ENCODE measurements around the gene RHOF. TPM values are rescaled to one million over a fixed set of nuclear protein-coding genes. Genes with fewer than 3 reads are reported as not detected.
A peak's percentile ranks its signal among the peaks of the same experiment; 100 is the strongest.

The RHOF gene
- total RNA-seq, 1 donor from 2014 or later = 31.9 TPM

DNA sequence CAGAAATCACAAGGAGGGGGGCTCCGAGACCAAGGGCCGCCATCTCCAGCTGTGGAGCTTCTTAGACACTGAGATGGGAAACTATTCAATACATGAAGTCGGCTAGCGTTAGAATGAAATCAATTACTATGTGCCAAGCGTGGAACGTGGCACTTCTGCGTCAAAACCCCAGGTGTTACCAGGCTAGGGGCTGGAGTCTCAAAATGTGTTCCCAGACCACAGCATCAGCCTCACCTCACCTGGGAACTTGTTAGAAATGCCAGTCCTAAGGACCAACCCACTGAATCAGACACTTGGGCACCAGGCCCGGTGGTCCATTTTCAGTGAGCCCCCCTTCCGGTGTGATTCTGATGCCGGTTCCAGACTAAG lies 5.3 kb upstream of the RHOF start:
- peaks cover 36% of the 10 kb centered on the region for H3K4me1 Mint-ChIP-seq (ENCODE audit: low read depth, unreplicated experiment)
- Histone ChIP-seq H3K9me3 (ENCODE audit: insufficient read depth, low read depth, low read length) (no peaks in the 10 kb centered on the region), H4K20me1 (ENCODE audit: insufficient read depth, low read length) (peaks cover 25% of the 10 kb centered on the region), H3K4me1 (ENCODE audit: insufficient read depth, low read length) (peaks cover 64% of the 10 kb centered on the region), H3K79me2 (ENCODE audit: insufficient read depth, low read length) (peaks cover 65% of the 10 kb centered on the region), H3K27me3 (ENCODE audit: insufficient read depth, low read length) (no peaks in the 10 kb centered on the region), H2AFZ (ENCODE audit: low read depth, low read length) (no peak overlapping the region), H3K4me3 (ENCODE audit: insufficient read depth, low read depth, low read length) (peak overlapping the region; percentile 46), H3K4me2 (ENCODE audit: low read length) (peak overlapping the region; percentile 91), H3K9ac (ENCODE audit: low read length) (peak overlapping the region; percentile 74), H3K27ac (ENCODE audit: low read depth, low read length) (peak overlapping the region; percentile 69), H3K36me3 (ENCODE audit: insufficient read depth, low read length) (no peaks in the 10 kb centered on the region)
- no peak for TF ChIP-seq EZH2 (IDR thresholded peaks at IDR 0.05; ENCODE audit: insufficient read depth, low read length)
- TF ChIP-seq, protein P1, sequence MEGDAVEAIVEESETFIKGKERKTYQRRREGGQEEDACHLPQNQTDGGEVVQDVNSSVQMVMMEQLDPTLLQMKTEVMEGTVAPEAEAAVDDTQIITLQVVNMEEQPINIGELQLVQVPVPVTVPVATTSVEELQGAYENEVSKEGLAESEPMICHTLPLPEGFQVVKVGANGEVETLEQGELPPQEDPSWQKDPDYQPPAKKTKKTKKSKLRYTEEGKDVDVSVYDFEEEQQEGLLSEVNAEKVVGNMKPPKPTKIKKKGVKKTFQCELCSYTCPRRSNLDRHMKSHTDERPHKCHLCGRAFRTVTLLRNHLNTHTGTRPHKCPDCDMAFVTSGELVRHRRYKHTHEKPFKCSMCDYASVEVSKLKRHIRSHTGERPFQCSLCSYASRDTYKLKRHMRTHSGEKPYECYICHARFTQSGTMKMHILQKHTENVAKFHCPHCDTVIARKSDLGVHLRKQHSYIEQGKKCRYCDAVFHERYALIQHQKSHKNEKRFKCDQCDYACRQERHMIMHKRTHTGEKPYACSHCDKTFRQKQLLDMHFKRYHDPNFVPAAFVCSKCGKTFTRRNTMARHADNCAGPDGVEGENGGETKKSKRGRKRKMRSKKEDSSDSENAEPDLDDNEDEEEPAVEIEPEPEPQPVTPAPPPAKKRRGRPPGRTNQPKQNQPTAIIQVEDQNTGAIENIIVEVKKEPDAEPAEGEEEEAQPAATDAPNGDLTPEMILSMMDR (IDR thresholded peaks at IDR 0.05; ENCODE audit: insufficient read depth, low read depth, low read length) = no peak
- H3K9me3 Mint-ChIP-seq (ENCODE audit: unreplicated experiment) = no peaks in the 10 kb centered on the region
- peak overlapping the region; percentile 86 for H3K4me3 Mint-ChIP-seq (ENCODE audit: unreplicated experiment)
- DNase-seq (ENCODE audit: low read depth) (no peak), FAIRE-seq (no peak)
- no peaks in the 10 kb centered on the region for H3K27me3 Mint-ChIP-seq (ENCODE audit: low read depth, unreplicated experiment)
- H3K36me3 Mint-ChIP-seq (ENCODE audit: low read depth, unreplicated experiment) = peaks cover 3% of the 10 kb centered on the region
- H3K27ac Mint-ChIP-seq (ENCODE audit: unreplicated experiment) = peak overlapping the region; percentile 84

DNA sequence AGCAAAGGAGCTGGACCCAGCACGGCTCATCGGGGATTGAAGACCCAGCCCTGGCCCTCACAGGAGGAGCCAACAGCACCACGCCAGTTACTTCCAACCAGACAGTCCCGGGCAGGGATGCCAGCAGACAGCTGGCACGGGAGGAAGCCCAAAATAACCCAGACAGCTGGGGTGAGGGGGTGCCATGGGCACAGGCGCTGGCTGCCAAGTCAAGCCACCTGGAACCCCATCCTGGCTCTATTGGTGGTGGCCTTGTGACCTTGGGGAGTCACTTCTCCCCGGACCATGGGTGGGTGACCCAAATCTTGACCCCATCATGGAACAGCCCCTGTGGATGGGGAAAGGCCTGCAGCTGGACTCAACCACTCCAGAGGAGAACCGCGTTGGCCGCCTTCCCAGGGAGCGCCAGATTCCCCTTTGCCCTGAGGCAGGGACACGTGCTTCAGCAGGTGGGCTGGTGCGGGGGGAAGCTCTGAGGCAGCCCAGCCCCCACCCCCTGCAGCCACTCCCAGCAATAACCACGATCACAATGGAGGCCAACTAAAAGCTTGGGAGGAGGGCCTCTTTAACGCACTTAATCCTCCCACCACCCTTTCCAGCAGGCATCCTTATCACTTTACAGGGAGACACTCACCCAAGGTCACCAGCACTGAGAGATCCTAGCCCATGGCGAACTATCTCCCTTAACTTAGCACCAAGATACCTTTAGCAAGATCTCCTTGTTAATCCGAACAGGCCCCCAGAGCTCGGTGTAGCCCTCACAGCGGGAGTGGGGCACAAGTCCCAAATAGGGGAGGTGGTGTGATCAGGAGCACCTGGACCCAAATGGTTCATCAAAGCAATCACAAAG lies 4.7 kb upstream of the RHOF start:
- H3K27ac ChIP-seq (ENCODE audit: low read depth, low read length) = peak overlapping the region; percentile 69
- FAIRE-seq (no peak), DNase-seq (ENCODE audit: low read depth) (no peak)
- H3K27me3 ChIP-seq (ENCODE audit: insufficient read depth, low read length) = no peaks in the 10 kb centered on the region
- TF ChIP-seq EZH2 (IDR thresholded peaks at IDR 0.05; ENCODE audit: insufficient read depth, low read length) = no peak
- TF ChIP-seq, protein P1 (IDR thresholded peaks at IDR 0.05; ENCODE audit: insufficient read depth, low read depth, low read length) = no peak
- peaks cover 36% of the 10 kb centered on the region for H3K4me1 Mint-ChIP-seq (ENCODE audit: low read depth, unreplicated experiment)
- H3K4me2 ChIP-seq (ENCODE audit: low read length) = peak overlapping the region; percentile 91
- peak overlapping the region; percentile 46 for H3K4me3 ChIP-seq (ENCODE audit: insufficient read depth, low read depth, low read length)
- peak overlapping the region; percentile 90 for H3K27ac Mint-ChIP-seq (ENCODE audit: unreplicated experiment)
- peak overlapping the region; percentile 86 for H3K4me3 Mint-ChIP-seq (ENCODE audit: unreplicated experiment)
- H4K20me1 ChIP-seq (ENCODE audit: insufficient read depth, low read length) = peaks cover 25% of the 10 kb centered on the region
- H3K27me3 Mint-ChIP-seq (ENCODE audit: low read depth, unreplicated experiment) = no peaks in the 10 kb centered on the region
- H3K9me3 ChIP-seq (ENCODE audit: insufficient read depth, low read depth, low read length) = no peaks in the 10 kb centered on the region
- H3K36me3 Mint-ChIP-seq (ENCODE audit: low read depth, unreplicated experiment) = peaks cover 3% of the 10 kb centered on the region
- H3K9me3 Mint-ChIP-seq (ENCODE audit: unreplicated experiment) = no peaks in the 10 kb centered on the region
- H2AFZ ChIP-seq (ENCODE audit: low read depth, low read length) = no peak overlapping the region
- H3K9ac ChIP-seq (ENCODE audit: low read length) = peak overlapping the region; percentile 74
- no peaks in the 10 kb centered on the region for H3K36me3 ChIP-seq (ENCODE audit: insufficient read depth, low read length)
- H3K4me1 ChIP-seq (ENCODE audit: insufficient read depth, low read length) = peaks cover 70% of the 10 kb centered on the region
- H3K79me2 ChIP-seq (ENCODE audit: insufficient read depth, low read length) = peaks cover 65% of the 10 kb centered on the region

Data from astrocyte (in vitro differentiated cells and primary cell).